GM12878 (cell line): ENCODE results near the gene TMEM225B. TPM values are rescaled to one million over a fixed set of nuclear protein-coding genes. Genes with fewer than 3 reads are reported as not detected.
A peak's percentile ranks its signal among the peaks of the same experiment; 100 is the strongest.

Experiments
- ATAC-seq: fragments of 200-7000 bp; cut with Tn5 transposase; 3 replicates; pipeline ENCODE4 v1.9.1; 2020; ENCODE audit warnings: mild to moderate bottlenecking, moderate library complexity
- BruUV-seq: library from RNA; stranded (reverse); fragments of 400-500 nt; replicated peaks from 2 replicates; lab custom pipeline; 2021; lab: Mats Ljungman, UMichigan
- CTCF ChIA-PET: fragments of 300-600 bp; sonication (Branson Sonifier 250); formaldehyde crosslinking; extraction: SDS; loops from one replicate; lab custom pipeline; 2021; ENCODE audit warnings: inconsistent platforms; lab: Yijun Ruan, JAX
- POLR2A ChIA-PET: fragments of 350-600 bp; formaldehyde crosslinking; extraction: SDS; loops from one replicate; lab custom pipeline; 2021; ENCODE audit warnings: inconsistent platforms; lab: Charles Lee
- RAD21 ChIA-PET: fragments of 300-600 bp; sonication (Branson Sonifier 250); formaldehyde crosslinking; loops from one replicate; lab custom pipeline; 2023; ENCODE audit warnings: antibody characterized with exemption; ENCODE audit not compliant: unreplicated experiment; lab: Charles Lee
- SMC1A ChIA-PET: fragments of 300-600 bp; sonication (Branson Sonifier 250); formaldehyde crosslinking; loops from one replicate; lab custom pipeline; 2023; ENCODE audit not compliant: unreplicated experiment, uncharacterized antibody; lab: Charles Lee
- DNase-seq: peaks from one replicate; pipeline ENCODE4 v3.0.0-alpha.2; 2011; ENCODE audit warnings: low read depth, low spot score
- FAIRE-seq: peaks from 3 replicates; lab custom pipeline; 2011; peaks lifted over from hg19 to GRCh38; lab: Jason Lieb, UNC
- H2AFZ ChIP-seq: 2 replicates; pipeline ENCODE4 v1.6.0; 2011; ENCODE audit warnings: low read depth, low read length, control low read depth; ENCODE audit not compliant: control insufficient read depth
- H3K27ac ChIP-seq: 2 replicates; pipeline ENCODE4 v1.5.1; 2011; ENCODE audit warnings: control low read depth; ENCODE audit not compliant: control insufficient read depth, insufficient read depth
- H3K27me3 ChIP-seq, 2 experiments: replicated peaks in 1 of 2; 2 replicates each; pipeline versions ENCODE4 v1.6.0 to v1.6.1; 2011; ENCODE audit warnings: low read length in 1 of 2; ENCODE audit not compliant: control insufficient read depth in 2 of 2, insufficient read depth in 2 of 2
- H3K36me3 ChIP-seq, 2 experiments: 2 replicates each; pipeline ENCODE4 v1.5.1; 2011; ENCODE audit warnings: low read length in 1 of 2; ENCODE audit not compliant: control insufficient read depth in 2 of 2, insufficient read depth in 2 of 2
- H3K4me1 ChIP-seq: 2 replicates; pipeline ENCODE4 v1.6.1; 2011; ENCODE audit warnings: mild to moderate bottlenecking, low read length, moderate library complexity, mixed read lengths; ENCODE audit not compliant: control insufficient read depth, insufficient read depth
- H3K4me2 ChIP-seq: 2 replicates; pipeline ENCODE4 v1.6.0; 2011; ENCODE audit warnings: control low read depth; ENCODE audit not compliant: control insufficient read depth, insufficient read depth
- H3K4me3 ChIP-seq: fragments of 200-600 bp; sonication (generic); 2 replicates; pipeline ENCODE4 v1.5.1; 2016
- H3K79me2 ChIP-seq: 2 replicates; pipeline ENCODE4 v1.6.0; 2011; ENCODE audit warnings: low read length; ENCODE audit not compliant: control insufficient read depth, insufficient read depth
- H3K9ac ChIP-seq: 2 replicates; pipeline ENCODE4 v1.8.0; 2011; ENCODE audit warnings: low read length, control low read depth, mixed read lengths; ENCODE audit not compliant: control insufficient read depth, insufficient read depth
- H3K9me3 ChIP-seq: replicated peaks from 3 replicates; pipeline ENCODE4 v1.5.1; 2011; ENCODE audit warnings: mild to moderate bottlenecking, low read length; ENCODE audit not compliant: control insufficient read depth, insufficient read depth
- H4K20me1 ChIP-seq: 2 replicates; pipeline ENCODE4 v1.6.0; 2011; ENCODE audit not compliant: control insufficient read depth, insufficient read depth
- ASH2L ChIP-seq: fragments of 300-600, 200-600 bp; sonication (generic); IDR thresholded peaks from 2 replicates; pipeline ENCODE4 v1.6.1; 2017; ENCODE audit warnings: low read depth, mild to moderate bottlenecking, borderline replicate concordance
- SPI1 ChIP-seq: IDR thresholded peaks from 2 replicates; pipeline ENCODE4 v1.6.1; 2011; ENCODE audit warnings: low read depth, mild to moderate bottlenecking, low read length, moderate library complexity, borderline replicate concordance; ENCODE audit not compliant: insufficient read depth
- WGBS: methylation state at CpG from one replicate; pipeline ENCODE4 v1.1.6; 2016; ENCODE audit warnings: low lambda C conversion rate; ENCODE audit not compliant: insufficient replicate concordance, insufficient coverage; ENCODE audit errors: missing lambda C conversion rate; 5-methylcytosine and 5-hydroxymethylcytosine counted together
- in situ Hi-C: fragments of 300-500 bp; cut with MboI; formaldehyde crosslinking; loops from 9 replicates; pipeline ENCODE4 v1.14.3; 2018; ENCODE audit warnings: mixed read lengths
- intact Hi-C: fragments of 100-400 bp; cut with micrococcal nuclease; formaldehyde crosslinking; loops from one replicate; pipeline ENCODE4 v1.14.2; 2022; ENCODE audit not compliant: unreplicated experiment
- polyA plus RNA-seq, 11 experiments: library from polyadenylated mRNA; depleted of rRNA in 4 of 11; unstranded in 6 of 11; stranded (reverse) in 5 of 11; fragments of >200 nt; fragmentation: Nextera tagmentation in 4 of 11; fragmentation: Illumina TruSeq in 1 of 11; extraction: Ambion mirVana in 4 of 11; extraction: Trizol in 1 of 11; gene quantifications; 1 replicate in 1 of 11; 2 replicates in 10 of 11; pipeline versions ENCODE4 v1.2.1 to v1.2.3, GENCODE V29; 2011 to 2016; ENCODE audit warnings: inconsistent platforms in 2 of 11, missing spikeins in 2 of 11, low read depth in 1 of 11
- total RNA-seq, 4 experiments: library from RNA; depleted of rRNA in 3 of 4; stranded (reverse); fragments of >200 nt in 3 of 4; fragmentation: Illumina TruSeq in 1 of 4; extraction: Trizol in 1 of 4; gene quantifications; 2 replicates each; pipeline versions ENCODE4 v1.2.1 to v1.2.3, GENCODE V29; 2013 to 2021
- TF ChIP-seq, protein P1 (sequence below): fragments of 450-650 bp; IDR thresholded peaks from 2 replicates; pipeline ENCODE4 v1.6.1; 2017; ENCODE audit warnings: mild to moderate bottlenecking, low read depth, inconsistent platforms; ENCODE audit not compliant: poor library complexity, severe bottlenecking

TMEM225B gene
- total and polyA plus RNA-seq, 10 of the 15 experiments (the other 5 are each of a cell fraction or from before 2014, with no cell fraction given), result 0.22 to 1.9 (median 0.43) TPM

DNA sequence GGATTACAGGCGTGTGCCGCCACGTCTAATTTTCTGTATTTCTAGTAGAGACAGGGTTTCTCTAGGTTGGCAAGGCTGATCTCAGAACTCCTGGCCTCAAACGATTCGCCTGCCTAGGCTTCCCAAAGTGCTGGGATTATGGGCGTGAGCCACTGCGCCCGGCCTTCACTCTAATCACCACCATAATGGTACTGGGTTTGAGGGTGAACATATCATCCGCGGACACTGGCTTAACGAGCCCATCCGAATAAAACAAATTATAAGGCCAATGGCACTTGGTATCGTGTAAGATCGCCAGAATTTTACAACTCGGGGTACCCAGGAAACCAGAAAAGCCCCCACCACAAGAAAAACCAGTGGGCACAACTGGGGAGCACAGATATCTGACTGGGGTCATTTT, 46.7 kb upstream of the TMEM225B start:
- RAD21 ChIA-PET, result no interaction called here
- H3K9ac ChIP-seq, result peak overlapping the region; percentile 97
- intact Hi-C loops, result no loop called here
- SMC1A ChIA-PET, result no interaction called here
- H3K4me2 ChIP-seq, result peak overlapping the region; percentile 81
- CTCF ChIA-PET, result interaction anchor here (0.8 kb wide), 1 partner anchor 36 kb away, joined by 3 read pairs; no protein-coding TSS in a partner anchor
- FAIRE-seq (no peak), DNase-seq (no peak)
- no peaks in the 10 kb centered on the region for H4K20me1 ChIP-seq
- H3K4me1 ChIP-seq, result 0 out of 2 replicates have a peak, but pooled peaks cover 3% of the 10 kb centered on the region
- H3K36me3 ChIP-seq, result peaks cover 0 to 10% of the 10 kb centered on the region in 2 experiments; a peak in 2 of 4 replicates
- peaks cover 15% of the 10 kb centered on the region for H3K79me2 ChIP-seq
- peak overlapping the region; percentile 95 for H3K4me3 ChIP-seq
- BruUV-seq, result no TSS peak
- 22% methylated on average over 15 of the region's 15 CpGs for WGBS
- H2AFZ ChIP-seq, result peak overlapping the region; percentile 84
- no peak for TF ChIP-seq ASH2L
- TF ChIP-seq, protein P1, sequence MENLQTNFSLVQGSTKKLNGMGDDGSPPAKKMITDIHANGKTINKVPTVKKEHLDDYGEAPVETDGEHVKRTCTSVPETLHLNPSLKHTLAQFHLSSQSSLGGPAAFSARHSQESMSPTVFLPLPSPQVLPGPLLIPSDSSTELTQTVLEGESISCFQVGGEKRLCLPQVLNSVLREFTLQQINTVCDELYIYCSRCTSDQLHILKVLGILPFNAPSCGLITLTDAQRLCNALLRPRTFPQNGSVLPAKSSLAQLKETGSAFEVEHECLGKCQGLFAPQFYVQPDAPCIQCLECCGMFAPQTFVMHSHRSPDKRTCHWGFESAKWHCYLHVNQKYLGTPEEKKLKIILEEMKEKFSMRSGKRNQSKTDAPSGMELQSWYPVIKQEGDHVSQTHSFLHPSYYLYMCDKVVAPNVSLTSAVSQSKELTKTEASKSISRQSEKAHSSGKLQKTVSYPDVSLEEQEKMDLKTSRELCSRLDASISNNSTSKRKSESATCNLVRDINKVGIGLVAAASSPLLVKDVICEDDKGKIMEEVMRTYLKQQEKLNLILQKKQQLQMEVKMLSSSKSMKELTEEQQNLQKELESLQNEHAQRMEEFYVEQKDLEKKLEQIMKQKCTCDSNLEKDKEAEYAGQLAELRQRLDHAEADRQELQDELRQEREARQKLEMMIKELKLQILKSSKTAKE, result no peak
- no peak for TF ChIP-seq SPI1
- TF ChIP-seq, all 136 proteins: peak for 0
- no peaks in the 10 kb centered on the region for H3K27me3 ChIP-seq
- peak; percentile 9 for ATAC-seq
- no peaks in the 10 kb centered on the region; the same call in 2 of the 3 replicates for H3K9me3 ChIP-seq
- in situ Hi-C loops, result no loop called here
- POLR2A ChIA-PET, result interaction anchor here (1.1 kb wide), 1 partner anchor 45 kb away, joined by 3 read pairs; no protein-coding TSS in a partner anchor
- peak overlapping the region; percentile 93 for H3K27ac ChIP-seq
